NOMO-1 treated with DMSO at 0.1 percent for 48 hours (cell line): ENCODE data around the gene EGLN1.

ENCODE experiments used
- DNase-seq: peaks from one replicate; lab custom pipeline; 2025; ENCODE audit not compliant: unreplicated experiment; lab: John Stamatoyannopoulos, UW

The EGLN1 gene

GRCh38 chr1:231397886-231398671 lies 24.0 kb downstream of the EGLN1 start:
- no peak for DNase-seq

GRCh38 chr1:231396643-231397042 lies 25.4 kb downstream of the EGLN1 start:
- DNase-seq: no peak

- no peak for DNase-seq
Measured at GRCh38 chr1:231395998-231396390, 26.1 kb downstream of the EGLN1 start.

DNA sequence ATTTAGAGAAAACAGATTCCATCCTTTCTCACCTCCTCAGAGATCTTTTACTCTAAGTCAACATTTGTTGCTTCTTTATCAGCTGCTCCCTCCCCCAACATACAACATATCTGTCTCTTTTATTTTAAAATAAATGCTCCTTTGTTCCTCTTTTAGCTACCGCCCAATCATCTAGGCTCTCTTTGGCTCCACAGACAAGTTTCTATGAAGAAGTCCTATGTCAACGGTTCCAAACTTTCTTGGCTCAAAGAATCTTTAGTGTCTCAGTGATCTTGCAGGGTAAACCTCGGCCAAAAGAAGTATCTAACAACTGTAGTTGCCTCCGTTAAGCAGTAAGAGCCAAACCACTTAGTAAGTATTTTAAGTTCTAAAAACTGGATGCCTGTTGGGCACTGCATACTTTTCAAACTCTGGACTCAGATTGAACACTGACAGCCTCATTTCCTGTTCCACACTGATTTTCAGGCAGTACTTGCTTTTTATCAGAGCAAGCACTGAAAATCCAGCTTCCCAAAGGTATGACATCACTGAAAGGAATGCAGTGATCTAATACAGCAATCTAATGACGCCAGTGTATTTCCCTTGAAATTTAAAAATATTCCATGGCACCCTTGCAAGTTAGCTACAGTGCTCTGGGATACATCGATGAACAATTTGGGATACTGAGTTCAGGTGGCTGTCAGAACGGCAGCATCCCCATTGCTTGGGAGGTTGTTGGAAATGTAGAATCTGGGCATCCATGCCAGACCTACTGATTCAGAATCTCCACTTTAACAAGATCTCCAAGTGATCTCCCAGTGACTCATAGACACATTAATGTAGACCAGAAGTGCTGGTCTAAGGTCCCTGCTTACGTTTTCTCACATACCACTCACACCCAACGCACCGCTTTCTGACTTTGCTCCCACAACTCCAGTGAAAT lies 26.8 kb downstream of the EGLN1 start:
- peak; percentile 68 for DNase-seq

- DNase-seq: no peak
Measured at GRCh38 chr1:231393668-231394067, 28.4 kb downstream of the EGLN1 start.

- DNase-seq: no peak
Measured at GRCh38 chr1:231392389-231393131, 29.5 kb downstream of the EGLN1 start.

- DNase-seq: no peak
Measured at GRCh38 chr1:231390071-231390470, 32.0 kb downstream of the EGLN1 start.

GRCh38 chr1:231387770-231388669 lies 34.1 kb downstream of the EGLN1 start:
- DNase-seq: peak; percentile 96

DNA sequence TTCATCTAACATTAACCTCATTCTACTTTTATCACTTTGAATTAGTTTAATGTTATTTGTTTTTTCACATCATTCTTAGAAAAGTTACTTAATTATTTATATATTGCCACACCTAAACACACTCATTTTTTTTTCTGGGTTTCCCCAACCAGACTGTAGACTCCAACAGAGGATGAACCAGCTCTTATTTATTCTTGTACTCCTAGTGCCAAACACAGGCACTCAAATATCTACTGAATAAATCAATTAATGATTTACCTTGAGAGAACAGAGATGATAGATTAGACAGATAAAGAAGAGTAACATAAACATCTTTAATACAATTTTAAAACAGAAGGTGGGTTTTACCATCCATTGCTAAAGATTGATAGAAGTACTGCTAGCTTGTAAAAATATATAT lies 35.6 kb downstream of the EGLN1 start:
- DNase-seq: no peak

GRCh38 chr1:231385416-231385748 lies 36.7 kb downstream of the EGLN1 start:
- DNase-seq: no peak

- no peak for DNase-seq
Measured at GRCh38 chr1:231384696-231385415, 37.2 kb downstream of the EGLN1 start.

- peak; percentile 79 for DNase-seq
Measured at GRCh38 chr1:231383159-231383860, 38.8 kb downstream of the EGLN1 start.

- DNase-seq: no peak
Measured at GRCh38 chr1:231382426-231382825, 39.7 kb downstream of the EGLN1 start.

DNA sequence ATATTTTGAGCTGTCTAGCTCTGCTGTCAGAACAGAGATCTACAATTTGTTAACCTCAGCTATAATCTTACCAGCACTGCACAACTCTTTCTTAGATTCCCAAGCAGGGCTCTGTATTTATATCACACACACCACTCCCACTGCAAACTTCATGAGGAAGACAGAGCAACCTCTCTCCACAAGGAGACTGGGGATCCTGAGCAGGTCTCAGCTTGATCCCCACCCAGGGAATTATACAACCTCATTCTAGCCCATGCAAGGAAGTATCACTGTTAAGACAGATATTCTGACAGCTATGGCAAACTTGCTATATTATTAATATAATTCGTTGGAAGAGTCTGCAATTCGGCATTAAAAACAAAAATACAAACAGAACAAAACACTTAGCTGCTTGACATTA lies 40.4 kb downstream of the EGLN1 start:
- DNase-seq: no peak

DNA sequence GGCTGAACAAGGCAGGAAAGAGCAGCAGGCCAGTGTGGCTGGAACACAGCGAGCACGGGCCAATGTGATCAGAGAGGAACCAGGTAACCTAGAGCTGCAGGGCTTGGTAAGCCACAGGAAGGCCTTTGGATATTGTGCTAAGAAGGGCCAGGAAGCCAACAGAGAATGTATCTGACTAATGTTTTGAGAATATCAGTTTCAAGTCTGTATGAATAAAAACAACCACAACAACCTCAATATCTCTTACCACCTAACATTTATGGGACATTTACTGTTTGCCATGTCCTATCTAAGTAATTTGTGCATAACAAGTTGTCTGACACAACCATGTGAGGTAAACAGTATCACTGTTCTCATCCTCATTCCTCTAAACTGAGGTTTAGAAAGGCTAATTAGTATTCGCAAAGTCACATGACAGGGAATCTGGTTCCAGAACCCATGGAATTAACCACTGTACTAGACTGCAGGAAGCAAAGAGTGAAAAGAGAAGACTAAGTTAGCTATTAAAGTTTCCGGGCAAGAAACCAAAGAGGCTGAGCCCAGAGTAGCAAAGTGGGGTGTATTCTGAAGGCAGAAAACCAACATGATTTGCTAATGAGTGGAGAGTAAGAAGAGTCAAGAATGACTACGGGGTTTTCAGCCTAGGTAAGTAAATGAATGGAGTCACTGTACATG lies 45.1 kb downstream of the EGLN1 start:
- no peak for DNase-seq

GRCh38 chr1:231376101-231376500 lies 46.0 kb downstream of the EGLN1 start:
- DNase-seq: no peak

DNA sequence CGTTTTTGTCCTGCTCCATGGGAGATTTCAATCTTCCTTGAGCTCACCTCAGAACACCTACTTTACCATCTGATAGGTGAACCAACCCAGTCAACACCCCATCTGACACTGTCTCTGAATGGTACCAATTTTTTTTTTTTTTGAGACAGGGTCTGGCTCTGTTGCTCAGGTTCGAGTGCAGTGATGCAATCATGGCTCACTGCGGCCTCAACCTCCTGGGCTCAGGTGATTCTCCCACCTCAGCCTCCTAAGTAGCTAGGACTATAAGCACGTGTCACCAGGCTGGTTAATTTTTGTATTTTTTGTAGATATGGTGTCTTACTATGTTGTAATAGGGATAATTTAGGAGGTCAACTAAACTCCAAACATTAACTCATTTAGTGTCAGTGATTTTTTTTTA lies 47.7 kb downstream of the EGLN1 start:
- DNase-seq: no peak

GRCh38 chr1:231372501-231372900 lies 49.6 kb downstream of the EGLN1 start:
- no peak for DNase-seq

DNA sequence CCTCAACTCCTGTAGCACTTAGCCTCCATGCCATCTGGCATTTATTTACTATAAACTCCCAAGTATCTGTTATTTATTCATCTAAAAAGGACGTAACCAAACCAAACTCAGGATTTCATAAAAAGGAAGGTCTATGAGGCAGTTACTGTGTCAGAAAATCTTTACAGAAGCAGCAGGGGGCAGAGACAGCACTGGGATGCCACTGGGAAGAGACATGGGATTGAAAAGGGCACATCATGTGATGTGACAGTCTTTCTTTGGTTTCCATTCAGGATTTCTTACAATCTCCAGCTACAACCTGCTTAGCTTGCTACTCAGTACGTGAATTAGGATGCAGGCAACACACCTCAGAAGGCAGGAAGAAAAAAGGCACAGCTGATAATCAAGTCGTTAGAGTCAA lies 52.8 kb downstream of the EGLN1 start:
- DNase-seq: no peak
